GM12891 (cell line): ENCODE measurements around the gene BEGAIN.

Experiments used
- POLR2A ChIP-seq: IDR thresholded peaks from 2 replicates; pipeline ENCODE4 v1.6.1; 2011; ENCODE audit warnings: low read depth, low read length, control low read depth
- POLR2AphosphoS5 ChIP-seq: IDR thresholded peaks from 2 replicates; pipeline ENCODE4 v1.6.1; 2011; ENCODE audit warnings: low read depth, low read length, control low read depth
- SPI1 ChIP-seq: IDR thresholded peaks from 2 replicates; pipeline ENCODE4 v1.6.1; 2011; ENCODE audit warnings: low read depth, low read length, control low read depth
- TAF1 ChIP-seq: IDR thresholded peaks from 2 replicates; pipeline ENCODE4 v1.6.1; 2011; ENCODE audit warnings: low read depth, low read length, control low read depth

DNA sequence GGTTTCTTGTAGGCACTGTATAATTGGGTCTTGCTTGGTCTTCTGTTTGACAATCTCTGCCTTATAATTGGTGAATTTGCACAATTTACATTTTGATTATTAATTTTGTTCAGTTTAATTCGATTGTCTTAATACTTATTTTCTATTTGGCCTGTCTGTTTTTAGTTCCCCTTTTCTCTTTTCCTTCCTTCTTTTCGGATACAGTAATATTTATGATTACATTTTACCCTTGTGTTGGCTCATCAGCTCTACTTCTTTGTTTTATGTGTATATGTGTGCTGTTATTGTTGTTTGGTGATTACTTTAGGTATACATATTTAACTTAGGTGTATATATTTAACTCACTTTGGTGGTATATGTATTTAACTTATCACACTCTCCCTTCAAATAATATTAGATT is 12.8 kb upstream of the BEGAIN start:
- TF ChIP-seq POLR2A: no peak
- no peak for TF ChIP-seq POLR2AphosphoS5
- TF ChIP-seq TAF1: no peak
- no peak for TF ChIP-seq SPI1
